ENCODE measurements around the gene ASS1.

DNA sequence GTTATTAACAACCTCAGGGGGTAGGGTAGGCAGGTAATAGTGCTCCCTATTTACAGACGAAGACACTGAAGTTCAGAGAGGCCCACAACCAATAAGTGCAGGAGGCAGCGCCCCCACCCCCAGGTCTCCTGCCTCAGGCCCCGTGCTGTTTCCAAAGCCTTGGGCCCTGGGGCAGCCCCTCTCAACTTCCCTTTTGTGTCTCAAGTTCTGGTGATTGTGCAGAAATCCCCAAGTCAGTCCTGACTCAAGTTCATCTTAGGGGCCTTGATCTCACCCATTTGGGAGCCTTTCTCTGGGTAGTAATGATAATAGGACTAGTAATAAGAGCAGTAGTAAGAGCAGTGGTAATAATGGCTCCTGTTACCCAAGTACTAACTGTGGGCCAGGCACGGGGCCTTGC lies 35.5 kb upstream of the ASS1 start:
- TF ChIP-seq, protein P1, sequence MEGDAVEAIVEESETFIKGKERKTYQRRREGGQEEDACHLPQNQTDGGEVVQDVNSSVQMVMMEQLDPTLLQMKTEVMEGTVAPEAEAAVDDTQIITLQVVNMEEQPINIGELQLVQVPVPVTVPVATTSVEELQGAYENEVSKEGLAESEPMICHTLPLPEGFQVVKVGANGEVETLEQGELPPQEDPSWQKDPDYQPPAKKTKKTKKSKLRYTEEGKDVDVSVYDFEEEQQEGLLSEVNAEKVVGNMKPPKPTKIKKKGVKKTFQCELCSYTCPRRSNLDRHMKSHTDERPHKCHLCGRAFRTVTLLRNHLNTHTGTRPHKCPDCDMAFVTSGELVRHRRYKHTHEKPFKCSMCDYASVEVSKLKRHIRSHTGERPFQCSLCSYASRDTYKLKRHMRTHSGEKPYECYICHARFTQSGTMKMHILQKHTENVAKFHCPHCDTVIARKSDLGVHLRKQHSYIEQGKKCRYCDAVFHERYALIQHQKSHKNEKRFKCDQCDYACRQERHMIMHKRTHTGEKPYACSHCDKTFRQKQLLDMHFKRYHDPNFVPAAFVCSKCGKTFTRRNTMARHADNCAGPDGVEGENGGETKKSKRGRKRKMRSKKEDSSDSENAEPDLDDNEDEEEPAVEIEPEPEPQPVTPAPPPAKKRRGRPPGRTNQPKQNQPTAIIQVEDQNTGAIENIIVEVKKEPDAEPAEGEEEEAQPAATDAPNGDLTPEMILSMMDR (conservative IDR thresholded peaks at IDR 0.05; ENCODE audit: low read depth, low read length), result no peak
- TF ChIP-seq EZH2 (IDR thresholded peaks at IDR 0.05; ENCODE audit: low read length, unreplicated experiment), result no peak
- TF ChIP-seq EZH2phosphoT487 (IDR thresholded peaks at IDR 0.05; ENCODE audit: borderline replicate concordance, low read length), result no peak
